Liver (tissue), 2 donors: ENCODE data around the gene THSD7B.

ENCODE experiments used
- CTCF ChIP-seq: fragments of 150-350 bp; IDR thresholded peaks from 2 replicates; pipeline ENCODE4 v1.5.1; 2017; ENCODE audit warnings: improper control_type of control experiment, low read depth, low read length; ENCODE audit not compliant: missing input control
- YY1 ChIP-seq: IDR thresholded peaks from 2 replicates; pipeline ENCODE4 v1.6.1; 2016; ENCODE audit warnings: antibody characterized with exemption, mild to moderate bottlenecking
- donor health status: healthy.

- no peak for TF ChIP-seq CTCF
- TF ChIP-seq YY1: no peak
Observed at GRCh38 chr2:137672989-137673552, 907.7 kb downstream of the THSD7B start.
